NOMO-1 treated with dmso at 0.1 percent for 144 hours (cell line): ENCODE data around the gene TTYH1.

Experiments used
- DNase-seq: peaks from one replicate; lab custom pipeline; 2025; ENCODE audit not compliant: unreplicated experiment; lab: John Stamatoyannopoulos, UW

The TTYH1 gene

DNA sequence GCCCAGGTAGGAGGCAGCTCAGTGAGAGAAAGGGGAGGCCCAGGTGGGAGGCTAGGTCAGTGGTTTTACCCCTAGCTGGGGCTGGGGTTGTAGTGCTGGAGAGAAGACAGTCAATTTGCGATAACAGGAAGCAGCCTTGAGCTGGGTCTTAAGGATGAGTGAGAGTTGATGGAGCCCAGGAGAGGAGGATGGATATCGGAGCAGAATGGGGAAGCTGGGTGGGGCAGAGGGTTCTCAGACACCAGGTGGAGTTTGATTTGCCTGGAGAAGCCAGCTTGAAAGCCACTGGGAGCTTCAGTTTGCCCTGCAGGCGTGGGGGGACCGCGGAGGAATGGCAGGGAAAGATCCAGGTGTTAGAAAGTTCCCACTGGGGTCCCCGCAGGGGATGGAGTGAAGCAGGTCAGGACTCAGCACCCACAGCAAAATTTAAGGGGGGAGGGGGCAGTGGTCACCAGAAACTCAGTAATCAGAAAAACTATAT, 58.7 kb downstream of the TTYH1 start:
- no peak for DNase-seq

DNA sequence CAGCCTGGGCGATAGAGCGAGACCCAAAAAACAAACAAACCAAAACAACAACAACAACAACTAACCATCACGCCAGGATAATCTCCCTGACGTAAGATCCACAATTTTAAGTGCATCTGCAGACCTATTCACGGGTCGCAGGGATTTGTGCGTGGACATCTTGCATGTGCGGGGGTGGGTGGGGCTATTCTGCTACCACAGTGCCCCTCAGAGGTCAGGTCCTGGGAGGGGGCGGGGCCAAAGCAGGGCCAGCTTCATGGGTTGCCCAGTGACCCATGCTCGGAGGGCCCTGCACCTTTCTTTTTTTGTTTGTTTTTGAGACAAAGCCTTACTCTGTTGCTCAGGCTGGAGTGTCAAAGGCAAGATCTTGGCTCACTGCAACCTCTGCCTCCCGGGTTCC, 60.4 kb downstream of the TTYH1 start:
- no peak for DNase-seq

DNA sequence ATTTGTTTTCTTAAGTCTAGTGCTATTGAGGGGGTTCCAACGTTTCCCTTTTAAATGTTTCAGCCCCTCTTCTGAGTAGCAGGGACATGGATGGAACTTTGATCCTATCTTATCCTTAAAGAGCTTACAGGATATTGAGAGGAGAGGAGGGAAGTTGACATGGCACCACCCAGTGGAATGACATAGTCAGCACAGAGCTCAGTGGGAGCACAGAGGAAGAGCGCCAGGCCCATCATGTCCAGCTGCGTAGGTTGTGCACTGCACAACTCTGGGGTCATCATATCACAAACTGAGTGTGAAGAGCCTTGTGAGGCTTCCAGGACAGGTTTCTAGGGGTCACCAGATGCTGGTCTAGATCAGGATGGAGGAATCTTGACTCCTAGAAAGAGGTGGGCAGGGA, 62.4 kb downstream of the TTYH1 start:
- no peak for DNase-seq

DNA sequence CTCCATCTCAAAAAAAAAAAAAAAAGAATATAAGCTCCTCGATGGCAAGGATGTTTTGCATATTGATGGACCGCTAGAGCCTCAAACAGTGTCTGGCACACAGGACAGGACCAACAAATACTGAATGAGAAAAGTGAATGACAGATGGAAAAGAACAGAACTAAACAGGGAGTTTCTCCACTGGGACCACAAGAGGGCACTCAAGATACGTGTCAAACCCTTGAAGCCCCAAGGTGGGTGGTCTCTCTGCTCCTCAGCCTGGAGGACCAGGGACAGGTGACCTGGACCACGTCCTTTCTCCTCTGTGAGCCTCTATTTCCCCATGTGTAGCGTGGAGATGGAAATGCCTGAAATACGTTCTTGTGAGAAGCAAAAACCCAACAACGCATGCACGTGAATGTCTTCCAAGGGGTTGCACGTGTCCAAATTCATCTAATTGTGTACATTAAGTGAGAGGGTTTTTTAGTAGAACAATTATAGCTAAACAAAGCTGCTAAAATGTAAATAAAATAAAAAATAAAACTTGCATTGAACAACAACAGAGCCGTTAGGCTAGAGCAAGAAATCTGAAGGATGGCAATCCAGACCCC, 63.5 kb downstream of the TTYH1 start:
- no peak for DNase-seq

DNA sequence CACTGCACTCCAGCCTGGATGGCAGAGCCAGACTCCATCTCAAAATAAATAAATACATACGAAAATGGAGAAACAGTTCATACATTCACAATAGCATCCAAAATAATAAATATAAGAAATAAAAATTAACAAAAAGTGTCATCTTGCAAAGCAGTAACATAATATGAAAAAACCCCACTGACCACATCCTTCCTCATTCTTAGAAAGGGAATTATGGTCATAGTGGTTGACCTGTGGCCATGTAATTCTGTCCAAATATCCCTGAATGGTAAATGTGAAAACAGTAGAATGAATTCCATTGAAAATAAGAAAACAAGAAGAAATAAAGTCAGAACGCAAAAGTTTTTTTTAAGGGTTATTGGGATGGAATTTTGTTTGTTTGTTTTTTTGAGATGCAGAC, 64.8 kb downstream of the TTYH1 start:
- peak; percentile 23 for DNase-seq

DNA sequence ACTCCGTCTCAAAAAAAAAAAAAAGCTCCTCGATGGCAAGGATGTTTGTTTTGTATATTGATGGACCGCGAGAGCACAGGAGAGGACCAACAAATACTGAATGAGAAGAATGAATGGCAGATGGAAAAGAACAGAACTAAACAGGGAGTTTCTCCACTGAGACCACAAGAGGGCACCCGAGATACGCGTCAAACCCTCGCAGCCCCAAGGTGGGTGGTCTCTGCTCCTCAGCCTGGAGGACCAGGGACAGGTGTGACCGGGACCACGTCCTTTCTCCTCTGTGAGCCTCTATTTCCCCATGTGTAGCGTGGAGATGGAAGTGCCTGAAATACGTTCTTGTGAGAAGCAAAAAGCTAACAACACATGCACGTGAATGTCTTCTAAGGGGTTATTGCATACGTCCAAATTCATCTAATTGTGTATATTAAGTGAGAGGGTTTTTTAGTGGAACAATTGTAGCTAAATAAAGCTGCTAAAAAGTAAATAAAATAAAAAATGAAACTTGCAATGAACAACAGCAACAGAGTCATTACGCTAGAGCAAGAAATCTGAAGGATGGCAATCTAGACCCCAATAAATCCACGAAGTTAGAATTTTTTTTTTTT, 66.2 kb downstream of the TTYH1 start:
- DNase-seq, result no peak

DNA sequence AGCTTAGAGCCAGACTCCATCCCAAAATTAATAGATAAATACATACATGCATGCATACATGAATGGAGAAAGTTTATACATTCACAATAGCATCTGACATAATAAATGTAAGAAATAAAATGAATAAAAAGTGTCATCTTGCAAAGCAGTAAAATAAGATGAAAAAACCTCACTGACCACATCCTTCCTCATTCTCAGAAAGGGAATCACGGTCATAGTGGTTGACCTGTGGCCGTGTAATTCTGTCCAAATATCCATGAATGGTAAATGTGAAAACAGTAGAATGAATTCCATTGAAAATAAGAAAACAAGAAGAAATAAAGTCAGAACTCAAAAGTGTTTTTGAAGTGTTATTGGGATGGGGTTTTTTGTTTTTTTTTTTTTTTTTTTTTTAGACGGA, 67.6 kb downstream of the TTYH1 start:
- peak; percentile 17 for DNase-seq

DNA sequence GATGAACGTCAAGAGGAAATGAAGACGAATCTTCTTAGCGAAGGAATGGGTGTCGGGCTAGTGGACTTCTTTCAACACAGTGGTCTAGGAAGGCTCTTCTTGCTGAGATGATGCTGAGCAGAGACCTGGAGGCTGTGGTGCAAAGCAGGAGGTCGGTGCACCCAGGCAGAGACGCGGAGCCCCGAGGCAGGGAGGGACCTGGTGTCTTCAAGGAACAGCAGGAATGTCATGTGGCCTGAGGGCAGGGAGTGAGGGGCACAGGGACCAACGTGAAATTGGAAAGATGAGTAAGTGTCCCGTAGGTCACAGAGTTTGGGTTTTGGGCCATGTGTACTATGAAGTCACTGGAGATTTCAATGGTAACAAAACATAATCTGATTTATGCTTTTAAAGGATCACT, 69.2 kb downstream of the TTYH1 start:
- no peak for DNase-seq

DNA sequence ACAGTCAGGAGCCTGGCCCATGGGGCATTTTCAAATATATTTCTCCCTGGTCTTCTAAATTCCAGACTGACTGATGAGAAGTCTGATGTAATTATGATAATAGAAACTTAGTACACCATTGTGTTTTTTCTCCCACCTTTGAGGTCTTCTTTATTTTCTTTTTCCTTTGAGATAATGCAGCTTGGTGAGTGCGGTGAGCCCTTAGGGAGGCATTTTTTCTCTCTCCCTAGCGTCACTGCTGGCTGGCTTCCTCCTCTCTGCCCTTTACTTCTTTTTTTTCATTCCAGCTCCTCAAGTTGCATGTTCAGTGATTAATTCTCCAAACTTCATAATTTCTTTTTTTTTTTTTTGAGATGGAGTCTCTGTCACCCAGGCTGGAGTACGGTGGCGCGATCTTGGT, 70.6 kb downstream of the TTYH1 start:
- no peak for DNase-seq
